CD14-positive monocyte (primary cell): Measurements from ENCODE around the gene DGAT2L6. TPM values are rescaled to one million over a fixed set of nuclear protein-coding genes. Genes with fewer than 3 reads are reported as not detected.

Experiments
- DNase-seq, 3 donors: peaks; one replicate each; pipeline ENCODE4 v3.0.0-alpha.2; 2011 to 2022
- H2AFZ ChIP-seq: 2 replicates; pipeline ENCODE4 v1.6.0; 2012; ENCODE audit warnings: mild to moderate bottlenecking, low read depth, low read length, inconsistent platforms; ENCODE audit not compliant: insufficient read depth, poor library complexity, severe bottlenecking
- H3K27ac ChIP-seq, 2 donors: 1 replicate in 1 of 2; 2 replicates in 1 of 2; pipeline ENCODE4 v1.5.1; 2012 to 2013; ENCODE audit warnings: low read length in 2 of 2, control low read depth in 1 of 2, inconsistent platforms in 1 of 2, low read depth in 1 of 2, mild to moderate bottlenecking in 1 of 2
- H3K27me3 ChIP-seq, 2 donors: one replicate each; pipeline versions ENCODE4 v1.6.0 to v1.6.1; 2011 to 2013; ENCODE audit warnings: low read length in 2 of 2; ENCODE audit not compliant: control insufficient read depth in 2 of 2, insufficient read depth in 2 of 2
- H3K36me3 ChIP-seq, 2 donors: replicated peaks in 1 of 2; 1 replicate in 1 of 2; 2 replicates in 1 of 2; pipeline versions ENCODE4 v1.5.1 to v1.6.1; 2012 to 2013; ENCODE audit warnings: low read length in 2 of 2, control low read depth in 1 of 2, inconsistent platforms in 1 of 2, mild to moderate bottlenecking in 1 of 2; ENCODE audit not compliant: insufficient read depth in 2 of 2, control insufficient read depth in 1 of 2
- H3K4me1 ChIP-seq, 2 donors: 1 replicate in 1 of 2; 2 replicates in 1 of 2; pipeline versions ENCODE4 v1.5.1 to v1.6.1; 2012 to 2013; ENCODE audit warnings: low read length in 2 of 2, control low read depth in 1 of 2, inconsistent platforms in 1 of 2, mild to moderate bottlenecking in 1 of 2, moderate library complexity in 1 of 2; ENCODE audit not compliant: insufficient read depth in 2 of 2, control insufficient read depth in 1 of 2
- H3K4me2 ChIP-seq: replicated peaks from 2 replicates; pipeline ENCODE3; 2012; ENCODE audit warnings: low read length, moderate library complexity, mild to moderate bottlenecking; ENCODE audit not compliant: poor library complexity, severe bottlenecking; ENCODE audit errors: extremely low read depth
- H3K4me3 ChIP-seq, 3 experiments: fragments of 200-600 bp in 1 of 3; sonication (generic) in 1 of 3; replicated peaks in 1 of 3; 1 replicate in 2 of 3; 2 replicates in 1 of 3; pipeline ENCODE4 v1.5.1; 2011 to 2013; ENCODE audit warnings: low read length in 3 of 3, mild to moderate bottlenecking in 3 of 3, control low read depth in 2 of 3, low read depth in 2 of 3, inconsistent platforms in 1 of 3, moderate library complexity in 1 of 3
- H3K79me2 ChIP-seq: 2 replicates; pipeline ENCODE4 v1.6.0; 2012; ENCODE audit warnings: mild to moderate bottlenecking, control low read depth, inconsistent platforms, low read length, moderate library complexity; ENCODE audit not compliant: insufficient read depth
- H3K9ac ChIP-seq: 2 replicates; pipeline ENCODE4 v1.6.0; 2017; ENCODE audit warnings: low read length, mild to moderate bottlenecking; ENCODE audit not compliant: insufficient read depth, poor library complexity, severe bottlenecking
- H3K9me3 ChIP-seq, 2 donors: replicated peaks in 1 of 2; 1 replicate in 1 of 2; 2 replicates in 1 of 2; pipeline versions ENCODE4 v1.5.1 to v1.6.1; 2012 to 2013; ENCODE audit warnings: low read length in 2 of 2, control low read depth in 1 of 2; ENCODE audit not compliant: control insufficient read depth in 1 of 2, insufficient read depth in 1 of 2
- H4K20me1 ChIP-seq: 2 replicates; pipeline ENCODE4 v1.6.0; 2012; ENCODE audit warnings: mild to moderate bottlenecking, low read length, control low read depth, moderate library complexity; ENCODE audit not compliant: insufficient read depth
- H3K27ac Mint-ChIP-seq, 7 donors: one replicate each; pipeline ENCODE4 v1.8.0; 2020; ENCODE audit warnings: mild to moderate bottlenecking in 7 of 7, mixed read lengths in 7 of 7, moderate library complexity in 6 of 7, inconsistent platforms in 2 of 7
- H3K27me3 Mint-ChIP-seq, 3 donors: one replicate each; pipeline ENCODE4 v1.8.0; 2021 to 2022; ENCODE audit warnings: low read depth in 3 of 3, mild to moderate bottlenecking in 3 of 3, mixed read lengths in 3 of 3, moderate library complexity in 3 of 3, inconsistent platforms in 1 of 3
- H3K36me3 Mint-ChIP-seq, 2 donors: one replicate each; pipeline ENCODE4 v1.8.0; 2020; ENCODE audit warnings: mixed read lengths in 2 of 2, inconsistent platforms in 1 of 2, mild to moderate bottlenecking in 1 of 2
- H3K4me1 Mint-ChIP-seq: one replicate; pipeline ENCODE4 v1.8.0; 2020; ENCODE audit warnings: mild to moderate bottlenecking, mixed read lengths
- H3K4me3 Mint-ChIP-seq, 2 donors: one replicate each; pipeline ENCODE4 v1.8.0; 2020; ENCODE audit warnings: mild to moderate bottlenecking in 2 of 2, mixed read lengths in 2 of 2, moderate library complexity in 1 of 2
- H3K9me3 Mint-ChIP-seq, 7 donors: one replicate each; pipeline ENCODE4 v1.8.0; 2020 to 2022; ENCODE audit warnings: mixed read lengths in 7 of 7, mild to moderate bottlenecking in 6 of 7, moderate library complexity in 6 of 7, inconsistent platforms in 2 of 7
- WGBS: methylation state at CpG from one replicate; pipeline ENCODE4 v1.1.5; 2013; ENCODE audit warnings: missing lambda C conversion rate; ENCODE audit not compliant: insufficient coverage; 5-methylcytosine and 5-hydroxymethylcytosine counted together
- intact Hi-C, 2 donors: fragments of 100-400 bp; cut with micrococcal nuclease; formaldehyde crosslinking; loops; one replicate each; pipeline versions ENCODE4 v1.15.0 to v1.15.1; 2023
- polyA plus RNA-seq, 3 donors: library from polyadenylated mRNA; depleted of rRNA in 1 of 3; unstranded in 2 of 3; stranded (reverse) in 1 of 3; fragments of 300-500 nt in 2 of 3; fragments of >200 nt in 1 of 3; fragmentation: Illumina TruSeq in 2 of 3; gene quantifications; 1 replicate in 2 of 3; 2 replicates in 1 of 3; pipeline ENCODE4 v1.2.3, GENCODE V29; 2012 to 2021
- TF ChIP-seq, protein P1 (sequence below): fragments of 200-600 bp; IDR thresholded peaks from one replicate; pipeline ENCODE4 v1.8.0; 2022; ENCODE audit warnings: antibody characterized with exemption, mild to moderate bottlenecking

The DGAT2L6 gene
- polyA plus RNA-seq, 3 donors: not detected

DNA sequence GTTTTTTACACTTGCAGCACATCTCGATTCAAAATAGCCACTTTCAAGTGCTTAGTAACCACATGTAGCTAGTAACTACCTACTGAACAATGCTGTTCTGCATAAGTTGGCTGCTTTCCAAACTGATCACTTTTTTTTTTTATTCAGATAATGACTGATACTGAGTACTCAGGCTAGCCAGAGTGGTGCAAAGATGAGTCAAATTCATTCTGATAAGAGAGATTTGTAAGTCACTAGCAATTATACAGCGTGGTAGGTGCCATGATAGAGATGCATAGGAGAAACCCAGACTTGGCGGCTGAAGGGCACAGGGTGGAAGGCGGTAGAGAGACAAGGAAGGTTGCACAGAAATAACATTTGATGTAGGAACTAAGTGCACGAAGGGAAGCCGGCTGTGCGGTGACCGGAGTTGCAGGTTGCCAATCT lies 44.4 kb upstream of the DGAT2L6 start:
- peaks cover 30% of the 10 kb centered on the region for H3K79me2 ChIP-seq
- 0% methylated on average over 3 of the region's 8 CpGs for WGBS
- peak overlapping the region; percentile 95 to 99 (median 97) for H3K27ac Mint-ChIP-seq
- peaks cover 15% of the 10 kb centered on the region for H3K4me1 Mint-ChIP-seq
- peak overlapping the region; percentile 92 to 97 for H3K4me3 Mint-ChIP-seq
- intact Hi-C loops: loop anchor here (2.0 to 10.0 kb wide), 3 partner anchors 154 to 1052 kb away; partner anchors contain the start of gene PDZD11 (in 2 of the 2)
- no peaks in the 10 kb centered on the region for H3K9me3 ChIP-seq
- peaks cover 0 to 4% (median 3%) of the 10 kb centered on the region in 3 donors for H3K27me3 Mint-ChIP-seq
- H3K36me3 Mint-ChIP-seq: peaks cover 7 to 8% of the 10 kb centered on the region in 2 donors
- no peaks in the 10 kb centered on the region for H3K27me3 ChIP-seq
- H3K4me2 ChIP-seq: peak overlapping the region; percentile 79
- H3K27ac ChIP-seq: peak overlapping the region; percentile 93 to 94
- TF ChIP-seq, protein P1, sequence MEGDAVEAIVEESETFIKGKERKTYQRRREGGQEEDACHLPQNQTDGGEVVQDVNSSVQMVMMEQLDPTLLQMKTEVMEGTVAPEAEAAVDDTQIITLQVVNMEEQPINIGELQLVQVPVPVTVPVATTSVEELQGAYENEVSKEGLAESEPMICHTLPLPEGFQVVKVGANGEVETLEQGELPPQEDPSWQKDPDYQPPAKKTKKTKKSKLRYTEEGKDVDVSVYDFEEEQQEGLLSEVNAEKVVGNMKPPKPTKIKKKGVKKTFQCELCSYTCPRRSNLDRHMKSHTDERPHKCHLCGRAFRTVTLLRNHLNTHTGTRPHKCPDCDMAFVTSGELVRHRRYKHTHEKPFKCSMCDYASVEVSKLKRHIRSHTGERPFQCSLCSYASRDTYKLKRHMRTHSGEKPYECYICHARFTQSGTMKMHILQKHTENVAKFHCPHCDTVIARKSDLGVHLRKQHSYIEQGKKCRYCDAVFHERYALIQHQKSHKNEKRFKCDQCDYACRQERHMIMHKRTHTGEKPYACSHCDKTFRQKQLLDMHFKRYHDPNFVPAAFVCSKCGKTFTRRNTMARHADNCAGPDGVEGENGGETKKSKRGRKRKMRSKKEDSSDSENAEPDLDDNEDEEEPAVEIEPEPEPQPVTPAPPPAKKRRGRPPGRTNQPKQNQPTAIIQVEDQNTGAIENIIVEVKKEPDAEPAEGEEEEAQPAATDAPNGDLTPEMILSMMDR: no peak
- peak overlapping the region; percentile 91 for H2AFZ ChIP-seq
- peaks cover 0 to 7% (median 0%) of the 10 kb centered on the region in 7 donors for H3K9me3 Mint-ChIP-seq
- H3K4me3 ChIP-seq: peak overlapping the region; percentile 86 to 92 (median 88)
- H4K20me1 ChIP-seq: no peaks in the 10 kb centered on the region
- no peak for DNase-seq
- H3K9ac ChIP-seq: peak overlapping the region; percentile 79
- H3K36me3 ChIP-seq: peaks cover 3 to 22% of the 10 kb centered on the region in 2 donors
- peaks cover 17 to 26% of the 10 kb centered on the region in 2 donors for H3K4me1 ChIP-seq

DNA sequence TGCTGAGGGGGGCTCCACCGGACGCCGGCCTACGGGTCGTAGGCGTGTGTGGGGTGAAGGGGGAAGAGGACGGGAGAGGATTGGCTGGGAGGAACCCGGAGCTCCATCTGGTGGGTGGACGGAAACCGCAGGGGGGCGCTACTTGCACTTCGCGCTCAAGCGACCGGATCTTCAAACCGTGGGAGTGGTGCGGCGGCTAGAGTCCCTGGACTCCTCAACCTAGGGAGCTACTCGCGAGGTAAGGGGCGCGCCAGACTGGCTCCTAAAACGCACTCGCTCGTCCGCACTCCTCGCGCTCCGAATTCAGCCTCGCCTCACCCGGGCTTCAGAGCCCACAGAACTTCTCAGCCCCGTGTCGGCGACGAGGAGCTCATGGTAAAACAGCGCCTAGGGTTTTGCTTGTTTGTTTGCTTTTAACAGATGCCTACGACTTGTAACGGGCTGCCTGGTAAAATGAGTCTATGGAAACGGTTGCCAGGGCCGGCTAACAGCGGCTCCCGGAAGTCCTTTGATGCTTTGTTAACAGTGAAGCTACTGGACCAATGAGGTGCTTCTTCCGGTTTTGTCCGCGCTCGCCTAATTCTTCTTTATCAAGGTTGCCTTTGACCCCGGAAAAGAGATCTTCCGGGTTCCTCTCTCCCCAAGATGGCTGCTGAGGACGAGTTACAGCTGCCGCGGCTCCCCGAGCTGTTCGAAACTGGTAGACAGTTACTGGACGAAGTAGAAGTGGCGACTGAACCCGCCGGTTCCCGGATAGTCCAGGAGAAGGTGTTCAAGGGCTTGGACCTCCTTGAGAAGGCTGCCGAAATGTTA lies 43.8 kb upstream of the DGAT2L6 start, which contains the start of gene IGBP1:
Gene IGBP1, plus strand, starts transcription at position 145 of the 813 bp plus-strand sequence. Its CDS starts 501 bp downstream, at position 646.
- Histone ChIP-seq H3K4me3 (peak within 1 kb of the TSS; percentile 86 to 92 (median 88)), H3K9ac (peak within 1 kb of the TSS; percentile 79), H3K36me3 (peaks cover 3 to 24% of the 10 kb centered on the region in 2 donors), H3K9me3 (no peaks in the 10 kb centered on the region), H3K27ac (peak within 1 kb of the TSS; percentile 93 to 94), H3K79me2 (peaks cover 30% of the 10 kb centered on the region), H3K4me1 (peaks cover 17 to 26% of the 10 kb centered on the region in 2 donors), H3K4me2 (peak within 1 kb of the TSS; percentile 79), H2AFZ (peak within 1 kb of the TSS; percentile 91), H3K27me3 (no peaks in the 10 kb centered on the region), H4K20me1 (no peaks in the 10 kb centered on the region)
- DNase-seq: peak; percentile 80 to 91 (median 87)
- peaks cover 15% of the 10 kb centered on the region for H3K4me1 Mint-ChIP-seq
- peaks cover 7 to 9% of the 10 kb centered on the region in 2 donors for H3K36me3 Mint-ChIP-seq
- intact Hi-C loops: loop anchor here (2.0 to 10.0 kb wide), 3 partner anchors 154 to 1051 kb away; partner anchors contain the start of gene PDZD11 (in 2 of the 2)
- WGBS: 0% methylated on average over 33 of the region's 59 CpGs
- H3K27me3 Mint-ChIP-seq: peaks cover 0 to 4% (median 3%) of the 10 kb centered on the region in 3 donors
- peak within 1 kb of the TSS; percentile 92 to 97 for H3K4me3 Mint-ChIP-seq
- TF ChIP-seq, protein P1: peak; percentile 68
- peak within 1 kb of the TSS; percentile 95 to 99 (median 97) for H3K27ac Mint-ChIP-seq
- H3K9me3 Mint-ChIP-seq: peaks cover 0 to 7% (median 0%) of the 10 kb centered on the region in 7 donors
